Ramos (cell line): ENCODE results near the gene CTNNA2.

ENCODE experiments used
- in situ Hi-C: fragments of 300-500 bp; cut with MboI; formaldehyde crosslinking; loops from one replicate; pipeline ENCODE4 v1.14.3; 2022; ENCODE audit warnings: low sequenced_read_pairs; ENCODE audit not compliant: unreplicated experiment

CTNNA2 gene

DNA sequence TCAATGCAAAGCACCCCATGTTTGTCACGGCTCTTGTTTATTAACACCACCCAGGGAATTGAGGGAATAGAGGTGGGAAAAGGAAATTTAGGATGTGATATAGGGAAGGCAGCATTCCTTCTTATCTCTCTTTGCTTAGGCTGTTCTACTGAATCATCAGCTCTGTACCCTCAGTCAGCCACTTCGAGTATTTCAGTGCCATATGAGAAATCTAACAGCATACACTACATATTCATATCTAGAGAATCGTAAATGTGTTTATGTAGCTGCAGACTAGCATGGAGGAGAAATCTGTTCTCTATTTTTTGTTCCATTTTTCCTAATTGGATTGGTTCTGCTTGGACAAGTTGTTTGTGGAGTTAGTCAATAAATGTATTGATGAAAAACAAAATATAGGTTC, 187.8 kb downstream of the CTNNA2 start:
- in situ Hi-C loops: no loop called here

DNA sequence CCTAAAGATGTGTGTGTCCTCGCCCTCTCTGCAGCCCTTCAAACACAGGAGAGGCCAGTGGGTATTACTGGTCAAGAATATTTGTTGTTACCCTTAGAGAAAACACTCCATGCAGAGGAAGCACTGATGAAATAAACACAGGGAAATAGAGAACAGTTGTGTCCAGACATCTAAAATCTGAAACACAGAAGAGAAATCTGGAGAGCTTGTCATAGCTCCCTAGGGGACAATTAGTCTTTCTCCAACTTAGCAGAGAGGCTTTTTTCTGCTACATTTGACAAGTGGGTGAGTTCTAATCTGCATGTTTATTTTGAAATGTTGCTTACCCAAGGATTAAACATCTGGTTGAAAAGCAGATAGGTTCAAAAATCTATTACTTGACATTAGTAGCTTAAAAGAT, 190.1 kb downstream of the CTNNA2 start:
- in situ Hi-C loops: no loop called here

DNA sequence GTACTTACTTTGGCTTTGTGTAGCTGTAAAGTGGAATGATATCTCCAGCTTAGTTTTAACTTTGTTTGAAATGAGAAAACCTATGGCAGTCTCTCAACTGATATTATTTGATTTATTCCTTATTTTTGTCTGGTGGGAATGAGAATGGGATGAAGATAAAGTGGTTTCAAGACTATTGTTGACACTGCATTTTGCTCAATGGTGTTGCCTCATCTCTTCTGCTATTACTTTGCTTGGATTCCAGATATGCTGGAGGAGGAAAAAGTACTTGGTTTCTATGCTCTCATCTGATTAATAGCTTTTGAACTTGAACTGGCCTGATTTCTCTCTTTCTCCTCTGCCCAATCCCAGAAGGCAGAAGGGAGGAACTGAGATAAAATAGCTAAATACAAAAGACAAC, 198.2 kb downstream of the CTNNA2 start:
- in situ Hi-C loops: no loop called here

DNA sequence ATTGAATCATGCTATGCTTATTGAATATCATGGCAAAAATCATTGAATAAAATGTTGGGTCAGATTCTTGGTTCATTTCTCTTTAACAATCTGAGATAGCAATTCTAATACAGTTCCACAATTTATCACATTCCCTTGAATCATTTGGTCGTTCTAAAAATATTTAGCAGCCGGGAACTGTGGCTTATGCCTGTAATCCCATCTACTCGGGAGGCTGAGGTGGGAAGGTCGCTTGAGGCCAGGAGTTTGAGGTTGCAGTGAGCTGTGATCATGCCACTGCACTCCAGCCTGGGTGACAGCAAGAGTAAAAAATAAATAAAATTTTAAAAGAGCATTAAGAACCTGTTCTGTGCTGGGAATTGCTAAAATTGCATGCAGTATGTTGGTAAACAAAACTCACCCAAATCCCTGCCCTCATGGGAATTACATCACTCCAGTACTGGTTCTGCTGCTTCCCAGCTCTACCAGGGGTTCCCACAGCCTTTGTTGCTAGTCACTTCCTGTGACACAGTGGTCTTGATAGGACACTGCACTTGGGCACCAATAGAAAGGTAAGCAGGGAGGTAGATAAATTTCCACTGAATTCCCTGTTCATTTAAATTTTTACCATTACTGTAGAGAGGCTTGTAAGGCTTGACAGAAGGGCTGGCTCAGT, 200.4 kb downstream of the CTNNA2 start:
- in situ Hi-C loops: no loop called here

DNA sequence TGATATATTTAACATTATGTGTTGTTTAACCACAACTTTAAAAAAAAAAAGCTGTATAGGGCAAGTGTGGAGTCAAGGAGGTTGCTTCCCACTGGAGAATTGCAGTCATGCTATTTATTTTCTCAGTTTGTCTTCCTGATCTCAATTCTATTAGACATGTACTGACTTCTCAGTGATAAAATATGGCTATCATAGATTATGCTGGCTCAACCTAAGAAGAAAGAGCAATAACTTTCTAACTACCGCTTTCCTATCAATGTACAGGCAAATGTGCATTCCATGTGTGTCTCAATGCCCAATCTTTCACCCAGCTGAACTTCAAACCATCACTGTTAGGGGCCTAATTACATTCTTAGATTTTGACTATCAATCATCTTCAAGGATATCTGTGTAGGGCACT, 201.4 kb downstream of the CTNNA2 start:
- in situ Hi-C loops: no loop called here

DNA sequence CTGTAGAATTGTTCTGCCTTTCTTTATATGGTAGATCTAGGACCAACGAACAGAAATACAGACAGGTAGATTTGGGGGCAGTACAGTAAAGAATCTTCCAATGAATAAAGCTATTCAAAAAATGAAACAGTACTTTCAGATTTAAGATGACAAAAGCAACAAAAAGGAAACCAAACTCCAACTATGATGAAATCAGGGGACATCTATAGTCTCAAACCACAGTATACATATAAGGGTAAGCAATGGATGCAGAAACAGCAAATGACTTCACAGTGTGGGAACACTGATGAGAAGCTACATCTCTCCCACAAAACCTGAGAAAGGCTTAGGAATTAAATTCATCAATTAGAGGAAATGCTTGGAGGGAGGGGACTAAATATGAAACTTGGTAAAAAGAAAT, 202.5 kb downstream of the CTNNA2 start:
- in situ Hi-C loops: no loop called here

DNA sequence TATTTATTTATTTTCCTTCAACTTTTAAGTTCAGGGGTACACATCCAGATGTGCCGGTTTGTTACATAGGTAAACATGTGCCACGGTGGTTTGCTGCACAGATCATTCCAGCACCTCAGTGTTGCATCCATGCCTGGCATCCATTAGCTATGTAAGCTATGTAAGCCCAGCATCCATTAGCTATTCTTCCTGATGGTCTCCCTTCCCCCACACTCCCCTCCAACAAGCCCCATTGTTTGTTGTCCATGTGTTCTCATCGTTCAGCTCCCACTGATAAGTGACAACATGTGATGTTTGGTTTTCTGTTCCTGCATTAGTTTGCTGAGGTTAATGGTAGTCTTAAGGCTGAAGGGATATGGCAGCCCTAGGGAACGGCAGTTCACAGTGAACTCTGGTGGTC, 203.4 kb downstream of the CTNNA2 start:
- in situ Hi-C loops: no loop called here

DNA sequence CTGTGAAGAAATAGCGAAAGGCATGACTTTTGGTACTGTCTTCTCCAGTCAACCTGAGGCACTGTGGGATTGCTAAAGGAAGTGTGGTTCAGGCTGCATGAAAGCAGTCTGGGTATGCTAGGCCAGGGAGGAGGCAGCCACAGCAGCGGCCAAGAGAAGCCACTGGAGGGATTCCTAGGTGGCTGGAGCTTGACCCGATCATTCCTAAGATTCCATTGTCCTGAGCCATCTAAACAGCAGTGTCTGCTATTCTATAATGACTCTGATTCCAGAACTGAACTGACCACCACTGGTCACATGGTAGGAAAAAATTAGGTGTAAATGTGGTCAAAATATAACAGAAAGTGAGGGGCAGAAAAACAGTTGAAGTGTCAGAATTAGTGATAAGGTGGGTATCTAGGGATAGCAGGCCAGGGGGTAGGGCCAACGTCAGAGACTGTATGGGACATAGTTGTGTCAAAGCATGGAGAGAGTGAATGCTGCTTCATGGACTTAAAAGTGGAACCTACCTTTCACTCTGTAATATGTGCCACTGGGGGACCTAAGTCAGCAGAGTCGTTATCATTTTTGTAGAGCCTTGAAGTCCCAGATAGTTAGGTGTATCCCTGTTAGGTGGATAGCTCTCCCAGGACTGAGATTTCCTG, 204.6 kb downstream of the CTNNA2 start:
- in situ Hi-C loops: no loop called here

DNA sequence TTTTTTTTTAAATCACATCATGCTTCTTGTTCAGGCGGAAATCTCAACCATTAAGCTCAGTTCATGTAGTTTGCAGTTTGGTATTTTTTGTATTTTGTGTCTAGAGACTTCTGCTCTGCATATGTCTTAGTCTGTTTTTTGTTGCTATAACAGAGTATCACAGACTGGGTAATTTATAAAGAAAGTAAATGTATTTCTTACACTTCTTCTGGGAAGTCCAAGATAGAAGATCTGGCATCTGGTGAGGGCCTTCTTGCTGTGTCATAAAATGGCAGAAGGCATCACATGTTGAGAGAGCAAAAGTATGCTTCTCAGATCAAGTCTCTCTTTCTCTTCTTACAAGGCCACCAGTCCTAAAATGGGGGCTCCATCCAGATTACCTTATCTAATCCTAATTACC, 208.2 kb downstream of the CTNNA2 start:
- in situ Hi-C loops: no loop called here

DNA sequence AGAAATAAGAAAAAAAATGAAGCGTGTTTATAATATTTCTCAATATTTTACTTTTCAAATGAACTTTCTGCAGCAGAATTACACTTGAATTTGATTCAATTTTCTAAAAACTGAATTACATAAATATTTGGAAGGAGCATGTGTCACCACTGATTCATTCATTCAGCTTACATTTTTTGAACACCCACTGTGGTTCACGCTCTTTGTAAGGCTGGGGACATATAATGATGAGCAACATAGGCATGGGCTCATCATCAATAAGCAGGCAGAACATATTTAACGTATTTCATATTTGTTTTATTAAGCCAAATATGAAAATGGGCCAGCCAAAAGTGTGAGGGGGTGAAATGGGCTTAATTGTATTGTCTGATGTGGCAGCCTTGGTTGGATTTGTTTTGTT, 209.1 kb downstream of the CTNNA2 start:
- in situ Hi-C loops: no loop called here

DNA sequence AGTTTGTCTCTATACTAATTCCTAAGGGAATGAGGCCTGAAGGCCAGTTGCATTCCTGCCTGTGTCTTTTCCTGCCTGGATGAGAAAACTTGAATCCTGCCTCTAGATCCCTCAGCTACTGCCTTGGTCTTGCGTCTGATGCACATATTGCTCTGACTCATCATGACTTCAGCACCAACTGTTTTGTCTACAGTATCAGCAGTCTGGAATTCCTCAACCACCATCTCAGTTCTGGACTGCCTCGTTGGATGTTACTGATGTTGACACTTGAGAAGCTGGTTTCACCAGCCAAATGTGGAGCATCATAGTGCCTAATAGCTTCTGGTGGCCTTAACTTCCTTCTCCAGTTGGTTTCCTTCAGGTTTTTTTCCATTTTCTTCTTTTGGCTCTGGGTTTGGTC, 211.0 kb downstream of the CTNNA2 start:
- in situ Hi-C loops: no loop called here

DNA sequence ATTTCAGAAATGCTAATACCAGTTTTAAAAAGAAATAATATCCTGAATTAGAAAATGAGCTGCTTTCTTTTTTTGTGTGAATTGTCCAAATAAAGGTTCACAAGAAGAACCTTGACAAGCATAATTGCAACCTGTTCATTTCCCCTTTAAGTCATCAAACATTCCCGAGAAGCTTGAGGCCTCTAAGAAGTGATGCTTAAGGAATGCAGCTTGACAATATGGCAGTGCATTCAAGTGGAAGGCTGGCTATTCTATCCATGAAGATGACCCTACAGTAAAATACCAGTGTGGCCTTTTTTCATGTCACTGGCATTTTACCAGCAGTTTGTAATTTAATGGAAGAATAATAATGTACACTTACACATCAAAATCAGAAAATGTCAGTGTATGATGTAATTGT, 216.7 kb downstream of the CTNNA2 start:
- in situ Hi-C loops: no loop called here

DNA sequence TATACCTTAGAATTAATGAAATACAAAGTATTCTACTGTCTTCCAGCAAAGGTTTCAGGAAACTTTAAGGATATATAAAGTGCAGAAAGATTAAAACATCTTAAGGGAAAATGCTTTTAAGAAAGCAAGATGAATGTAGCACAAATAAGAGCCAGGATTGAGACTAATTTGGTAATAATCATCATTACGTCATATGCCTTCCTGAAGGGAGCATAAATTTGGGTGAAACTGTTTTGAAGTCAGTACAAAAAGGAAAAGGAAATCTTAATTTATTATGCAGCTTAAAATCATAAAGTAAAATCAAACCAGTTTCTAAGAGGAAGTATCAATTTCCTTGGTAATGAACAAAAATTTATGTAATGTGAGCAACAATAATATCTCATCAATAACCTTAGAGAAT, 221.7 kb downstream of the CTNNA2 start:
- in situ Hi-C loops: no loop called here

DNA sequence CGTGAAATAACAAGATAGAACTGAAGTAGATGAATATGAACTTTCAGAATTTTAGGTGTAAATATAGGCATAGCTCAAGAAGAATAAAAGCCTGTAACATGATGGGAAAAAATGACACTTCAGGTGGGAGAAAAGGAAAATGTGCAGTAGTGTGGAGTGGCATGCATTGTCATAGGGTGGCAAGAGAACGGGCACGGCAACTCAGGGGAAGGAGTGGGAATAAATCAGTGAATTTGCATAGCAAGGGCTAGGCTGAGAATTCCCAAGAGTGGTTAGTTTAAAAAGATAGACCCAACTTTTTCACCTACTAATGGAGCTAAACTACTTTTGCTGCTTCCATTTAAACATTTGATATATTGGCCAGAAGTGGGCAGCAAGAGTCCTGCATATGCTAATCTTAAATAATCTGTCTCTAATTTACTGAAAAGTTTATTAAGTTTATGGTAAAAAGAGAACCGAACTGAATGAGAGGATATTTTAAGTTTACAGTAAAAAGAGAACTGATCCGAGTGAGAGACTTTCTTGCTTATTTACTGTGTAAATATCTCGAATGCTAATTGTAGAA, 228.1 kb downstream of the CTNNA2 start:
- in situ Hi-C loops: no loop called here

DNA sequence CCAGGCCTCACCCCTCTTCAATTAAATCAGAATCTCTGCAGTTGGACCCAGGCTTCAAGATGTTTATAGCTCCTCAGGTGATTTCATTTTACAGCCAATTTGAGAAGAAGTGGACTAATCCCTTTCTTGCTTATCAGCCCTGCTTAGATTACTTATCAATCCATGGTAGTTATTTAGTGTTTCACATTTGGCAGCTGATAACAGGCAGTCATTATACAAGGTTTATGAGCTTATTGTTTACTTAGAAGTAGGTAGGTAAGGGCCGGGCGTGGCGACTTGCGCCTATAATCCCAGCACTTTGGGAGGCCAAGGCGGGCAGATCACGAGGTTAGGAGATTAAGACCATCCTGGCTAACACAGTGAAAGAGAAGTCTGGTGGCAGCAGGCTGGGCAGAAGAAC, 237.5 kb downstream of the CTNNA2 start:
- in situ Hi-C loops: no loop called here

DNA sequence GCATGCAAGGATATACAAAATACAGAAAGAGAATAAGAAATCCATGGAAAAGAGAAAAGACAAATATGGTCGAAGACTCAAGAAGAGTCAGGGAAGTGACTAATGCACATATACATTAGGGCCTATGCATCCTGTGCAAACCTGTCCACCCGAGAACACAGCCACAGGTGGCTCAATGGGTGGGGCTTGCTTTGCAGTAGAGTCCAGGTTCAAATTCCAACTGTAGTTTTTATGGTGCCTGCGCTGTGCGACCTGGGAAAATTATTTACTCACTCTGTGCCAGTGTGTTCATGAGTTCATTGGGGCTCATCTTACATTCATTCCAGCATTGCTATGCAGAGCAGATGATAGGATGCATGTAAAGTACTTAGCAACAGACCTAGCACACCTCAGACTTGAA, 244.7 kb downstream of the CTNNA2 start:
- in situ Hi-C loops: no loop called here

DNA sequence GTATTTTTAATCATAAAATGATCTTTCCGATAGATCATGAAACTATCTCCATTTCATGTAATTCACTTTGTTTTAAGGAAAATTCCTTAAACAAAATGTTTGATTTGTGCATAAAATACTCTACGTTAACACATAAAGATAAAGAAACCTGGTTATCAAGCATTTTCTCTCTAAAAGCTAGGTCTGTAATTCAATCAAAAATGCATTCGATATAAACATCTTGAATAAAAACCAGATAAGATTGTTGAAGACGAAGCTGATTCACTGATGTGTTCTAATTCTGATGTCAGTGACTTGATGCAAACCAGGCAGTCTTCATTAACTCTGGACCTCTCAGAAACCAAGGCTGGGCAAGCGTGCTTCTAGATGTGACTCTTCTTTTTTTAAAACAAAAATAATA, 245.2 kb downstream of the CTNNA2 start:
- in situ Hi-C loops: no loop called here

DNA sequence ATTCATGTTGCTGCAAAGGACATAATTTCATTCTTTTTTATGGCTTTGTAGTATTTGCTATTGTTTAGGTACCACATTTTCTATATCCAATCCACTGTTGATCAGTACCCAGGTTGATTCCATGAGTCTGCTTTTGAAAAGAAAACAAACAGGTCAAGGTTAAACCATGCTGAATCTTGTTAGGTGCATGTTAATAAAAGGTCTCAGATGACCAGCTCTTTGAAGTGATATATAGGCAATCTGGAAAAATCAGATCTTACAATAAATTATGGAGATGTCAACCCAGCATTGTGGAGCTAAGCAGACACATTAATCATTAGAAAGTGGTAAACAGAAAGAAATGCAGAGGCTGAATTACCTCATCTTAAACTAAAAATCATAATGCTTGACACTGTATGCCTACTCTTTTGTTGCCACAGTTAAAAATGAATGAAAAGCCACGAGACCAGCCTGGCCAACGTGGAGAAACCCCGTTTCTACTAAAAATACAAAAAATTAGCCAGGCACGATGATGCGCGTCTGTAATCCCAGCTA, 246.0 kb downstream of the CTNNA2 start:
- in situ Hi-C loops: no loop called here

DNA sequence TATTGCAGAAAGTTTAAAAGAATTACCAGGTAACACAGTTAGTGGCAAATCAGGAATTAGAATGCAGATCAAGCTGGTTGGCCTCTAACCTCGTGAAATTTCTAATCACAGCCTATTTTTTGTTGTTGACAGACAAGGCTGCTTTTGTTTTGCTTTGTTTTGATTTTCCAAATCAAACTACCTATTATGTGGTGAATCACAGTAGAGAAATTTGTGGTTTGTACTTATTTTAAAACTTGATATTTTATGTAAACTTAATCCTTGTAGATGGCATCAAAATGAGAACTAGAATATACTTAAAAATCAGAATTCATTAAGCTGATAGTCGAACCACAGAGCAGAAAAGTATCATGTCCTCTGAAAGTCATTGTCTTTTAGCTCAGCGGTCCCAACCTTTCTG, 258.1 kb downstream of the CTNNA2 start:
- in situ Hi-C loops: no loop called here

DNA sequence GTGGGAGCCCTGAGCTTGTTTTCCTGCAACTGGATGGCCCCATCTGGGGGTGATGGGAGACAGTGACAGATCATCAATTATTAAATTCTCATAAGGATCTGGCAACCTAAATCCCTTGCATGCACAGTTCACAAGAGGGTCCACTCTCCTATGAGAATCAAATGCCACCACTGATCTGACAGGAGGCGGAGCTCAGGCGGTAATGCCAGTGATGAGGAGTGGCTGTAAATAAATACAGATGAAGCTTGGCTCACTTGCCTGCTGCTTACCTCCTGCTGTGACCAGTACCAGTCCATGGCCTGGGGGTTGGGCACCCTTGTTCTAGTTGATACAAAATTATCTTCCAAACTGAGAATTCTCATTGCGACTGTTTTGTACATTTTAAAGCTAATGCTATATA, 258.6 kb downstream of the CTNNA2 start:
- in situ Hi-C loops: no loop called here

DNA sequence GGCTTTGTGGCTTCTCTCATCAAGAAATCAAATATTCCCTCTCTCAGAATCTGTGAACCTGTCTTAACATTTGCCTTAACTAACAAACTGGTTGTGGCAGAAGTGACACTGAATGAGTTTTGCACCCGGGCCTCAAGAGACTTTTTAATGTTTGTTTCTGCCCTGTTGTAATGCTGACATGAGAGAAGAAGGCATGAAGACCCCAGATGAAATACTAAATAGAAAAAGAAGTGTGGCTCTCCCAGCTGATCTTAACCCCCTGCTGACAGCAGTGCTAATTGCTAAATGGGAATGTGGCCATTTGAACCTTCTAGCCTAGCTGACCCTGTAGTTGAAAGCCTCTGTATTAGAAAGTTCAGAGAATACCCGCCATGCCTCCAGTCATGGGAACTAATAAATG, 261.2 kb downstream of the CTNNA2 start:
- in situ Hi-C loops: no loop called here

DNA sequence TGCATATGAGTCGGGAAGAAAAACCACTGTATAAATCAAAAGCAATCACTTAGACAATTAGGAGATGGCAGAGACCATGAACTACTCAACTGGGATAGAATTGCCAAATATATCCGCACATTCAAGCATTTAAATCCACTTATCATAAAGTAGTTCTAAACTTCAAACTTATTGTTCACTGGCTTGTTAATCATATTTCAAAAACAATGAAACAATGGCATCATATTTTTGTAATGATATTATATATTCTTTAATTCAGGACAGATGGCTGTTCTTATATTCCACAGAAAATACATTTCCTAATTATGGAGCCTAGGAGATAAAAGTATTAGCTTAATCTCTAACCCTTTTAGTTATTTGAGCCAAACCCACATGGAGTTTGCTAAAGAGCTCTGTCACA, 263.6 kb downstream of the CTNNA2 start:
- in situ Hi-C loops: no loop called here
